ENCODE results near the gene MARCHF9. TPM values are rescaled to one million over a fixed set of nuclear protein-coding genes. Genes with fewer than 3 reads are reported as not detected.

MARCHF9 gene
- polyA plus RNA-seq, 1 of the 3 experiments (the other 2 are of a cell fraction) = 24.2 TPM

GRCh38 chr12:57767305-57767698, 12.4 kb downstream of the MARCHF9 start:
- DNase-seq = no peak

GRCh38 chr12:57767876-57768275, 13.0 kb downstream of the MARCHF9 start:
- Histone ChIP-seq H3F3A (replicated peaks; ENCODE audit: insufficient read depth) (peaks cover 3% of the 10 kb centered on the region), H4K20me1 (ENCODE audit: insufficient read depth) (no peaks in the 10 kb centered on the region), H3K79me2 (ENCODE audit: insufficient read depth) (peaks cover 18% of the 10 kb centered on the region; the same call in 1 of the 2 replicates), H3K27ac (ENCODE audit: low read depth in 2 of 2, low read length in 1 of 2) (no peak overlapping the region), H3K4me1 (ENCODE audit: control insufficient read depth in 1 of 2, insufficient read depth in 2 of 2, low read depth in 1 of 2, low read length in 1 of 2) (peaks cover 3 to 33% of the 10 kb centered on the region in 2 experiments; a peak in 1 of 4 replicates), H3K36me3 (replicated peaks in 1 of 2; ENCODE audit: control insufficient read depth in 1 of 2, insufficient read depth in 2 of 2, low read length in 1 of 2) (peaks cover 5 to 19% of the 10 kb centered on the region in 2 experiments), H3K27me3 (ENCODE audit: insufficient read depth) (no peaks in the 10 kb centered on the region; the same call in 1 of the 2 replicates), H3K4me2 (no peak overlapping the region), H2AFZ (ENCODE audit: low read depth) (no peak overlapping the region), H3K9ac (no peak overlapping the region), H3K9me3 (no peaks in the 10 kb centered on the region), H3K9me2 (no peaks in the 10 kb centered on the region), H3K4me3 (ENCODE audit: low read depth in 2 of 2, low read length in 1 of 2) (no peak overlapping the region)
- no peak for DNase-seq
- WGBS (ENCODE audit: low lambda C conversion rate) = 83% methylated on average over 3 of the region's 3 CpGs
- POLR2A ChIA-PET = interaction anchor here (1.2 kb wide), 1 partner anchor 8 kb away, joined by 3 read pairs; no protein-coding TSS in a partner anchor
- CTCF ChIA-PET = interaction anchor here (1.1 to 3.1 kb wide), 7 partner anchors 8 to 138 kb away, joined by 3 to 27 read pairs (median 4); no protein-coding TSS in a partner anchor
- TF ChIP-seq MEF2A (IDR thresholded peaks at IDR 0.05; ENCODE audit: borderline replicate concordance, low read depth) = no peak
- no peak for TF ChIP-seq NRF1 (IDR thresholded peaks at IDR 0.05; ENCODE audit: low read depth, low read length)
- no peak for TF ChIP-seq MAX (IDR thresholded peaks at IDR 0.05; ENCODE audit: low read depth)
- TF ChIP-seq FOXM1 (IDR thresholded peaks at IDR 0.05; ENCODE audit: low read depth) = no peak
- no peak for TF ChIP-seq EZH2phosphoT487 (IDR thresholded peaks at IDR 0.05; ENCODE audit: borderline replicate concordance, low read depth)
- no peak for TF ChIP-seq NFIC (IDR thresholded peaks at IDR 0.05; ENCODE audit: borderline replicate concordance)
- no peak for TF ChIP-seq FOXJ3 (CRISPR knock-in tag; IDR thresholded peaks at IDR 0.05)
- no peak for TF ChIP-seq TEAD4 (IDR thresholded peaks at IDR 0.05; ENCODE audit: borderline replicate concordance, insufficient read depth)
- no peak for TF ChIP-seq REST (IDR thresholded peaks at IDR 0.05; ENCODE audit: low read depth, low read length)
- no peak for TF ChIP-seq ELF1 (IDR thresholded peaks at IDR 0.05)
- no peak for TF ChIP-seq IRF3 (IDR thresholded peaks at IDR 0.05; ENCODE audit: low read depth, low read length)
- no peak for TF ChIP-seq RFX5 (IDR thresholded peaks at IDR 0.05; ENCODE audit: low read length)
- TF ChIP-seq TAF1 (IDR thresholded peaks at IDR 0.05; ENCODE audit: borderline replicate concordance, low read depth, low read length) = no peak

More at GRCh38 chr12:57767305-57767698, 12.4 kb downstream of the MARCHF9 start:
- H3K9ac ChIP-seq = no peak overlapping the region
- no peak overlapping the region for H3K27ac ChIP-seq (ENCODE audit: low read depth in 2 of 2, low read length in 1 of 2)
- no peak overlapping the region for H3K4me2 ChIP-seq
- no peaks in the 10 kb centered on the region for H4K20me1 ChIP-seq (ENCODE audit: insufficient read depth)
- H3K9me2 ChIP-seq = no peaks in the 10 kb centered on the region
- H3K36me3 ChIP-seq (replicated peaks in 1 of 2; ENCODE audit: control insufficient read depth in 1 of 2, insufficient read depth in 2 of 2, low read length in 1 of 2) = peaks cover 5 to 19% of the 10 kb centered on the region in 2 experiments
- TF ChIP-seq USF2 (IDR thresholded peaks at IDR 0.05; ENCODE audit: borderline replicate concordance, low read depth, low read length) = no peak
- no peak for TF ChIP-seq RCOR1 (IDR thresholded peaks at IDR 0.05; ENCODE audit: low read length)
- no peak for TF ChIP-seq RXRA (IDR thresholded peaks at IDR 0.05; ENCODE audit: borderline replicate concordance, low read depth)
- TF ChIP-seq TCF12 (IDR thresholded peaks at IDR 0.05) = no peak
- no peak for TF ChIP-seq PBX3 (IDR thresholded peaks at IDR 0.05)
- TF ChIP-seq NFIC (IDR thresholded peaks at IDR 0.05; ENCODE audit: borderline replicate concordance) = no peak
- peaks cover 3 to 33% of the 10 kb centered on the region in 2 experiments; a peak in 1 of 4 replicates for H3K4me1 ChIP-seq (ENCODE audit: control insufficient read depth in 1 of 2, insufficient read depth in 2 of 2, low read depth in 1 of 2, low read length in 1 of 2)
- no peak overlapping the region for H2AFZ ChIP-seq (ENCODE audit: low read depth)
- no peak overlapping the region for H3K4me3 ChIP-seq (ENCODE audit: low read depth in 2 of 2, low read length in 1 of 2)
- no peaks in the 10 kb centered on the region for H3K9me3 ChIP-seq
- peaks cover 6% of the 10 kb centered on the region for H3F3A ChIP-seq (replicated peaks; ENCODE audit: insufficient read depth)
- ChIA-PET CTCF (interaction anchor here (0.9 to 3.1 kb wide), 8 partner anchors 8 to 139 kb away, joined by 3 to 27 read pairs (median 4); no protein-coding TSS in a partner anchor), POLR2A (interaction anchor here (0.6 to 2.0 kb wide), 2 partner anchors 11 to 1060 kb away, joined by 3 to 9 read pairs; no protein-coding TSS in a partner anchor)
- peaks cover 13% of the 10 kb centered on the region; the same call in 1 of the 2 replicates for H3K79me2 ChIP-seq (ENCODE audit: insufficient read depth)
- no peaks in the 10 kb centered on the region; the same call in 1 of the 2 replicates for H3K27me3 ChIP-seq (ENCODE audit: insufficient read depth)

Data from SK-N-SH (cell line).